DOHH2 (cell line): ENCODE results near the gene RRBP1.

Source experiments
- H3F3A ChIP-seq: fragments of 200-600 bp; sonication (generic), shearing (Covaris generic); 2 replicates; pipeline ENCODE4 v1.6.0; 2016; ENCODE audit warnings: antibody characterized with exemption, mild to moderate bottlenecking; ENCODE audit not compliant: control insufficient read depth, insufficient read depth
- H3K27ac ChIP-seq: fragments of 200-600 bp; sonication (generic); 2 replicates; pipeline ENCODE4 v1.5.1; 2014; ENCODE audit warnings: low read depth, mild to moderate bottlenecking, low read length, moderate library complexity
- H3K27me3 ChIP-seq: fragments of 200-600 bp; sonication (generic); 2 replicates; pipeline ENCODE4 v1.6.1; 2014; ENCODE audit warnings: mild to moderate bottlenecking, low read length, mixed read lengths; ENCODE audit not compliant: control insufficient read depth
- H3K36me3 ChIP-seq: fragments of 200-600 bp; sonication (generic); 2 replicates; pipeline ENCODE4 v1.6.1; 2014; ENCODE audit warnings: mild to moderate bottlenecking, low read length, moderate library complexity, mixed read lengths; ENCODE audit not compliant: control insufficient read depth
- H3K4me1 ChIP-seq: fragments of 200-600 bp; sonication (generic); 2 replicates; pipeline ENCODE4 v1.6.1; 2014; ENCODE audit warnings: mild to moderate bottlenecking, low read length, mixed read lengths; ENCODE audit not compliant: control insufficient read depth
- H3K4me2 ChIP-seq: fragments of 200-600 bp; sonication (generic); 2 replicates; pipeline ENCODE4 v1.6.0; 2014; ENCODE audit warnings: mild to moderate bottlenecking, low read length, moderate library complexity
- H3K4me3 ChIP-seq: fragments of 200-600 bp; sonication (generic); 2 replicates; pipeline ENCODE4 v1.5.1; 2014; ENCODE audit warnings: mild to moderate bottlenecking, low read length, mixed read lengths
- H3K79me2 ChIP-seq: fragments of 200-600 bp; sonication (generic); 2 replicates; pipeline ENCODE4 v1.6.1; 2014; ENCODE audit warnings: mild to moderate bottlenecking, low read length, mixed read lengths; ENCODE audit not compliant: control insufficient read depth
- H3K9me2 ChIP-seq: fragments of 200-600 bp; sonication (generic); replicated peaks from 2 replicates; pipeline ENCODE4 v1.6.1; 2014; ENCODE audit warnings: mild to moderate bottlenecking, low read length, mixed read lengths; ENCODE audit not compliant: control insufficient read depth
- H3K9me3 ChIP-seq: fragments of 200-600 bp; sonication (generic); 2 replicates; pipeline ENCODE4 v1.6.1; 2014; ENCODE audit warnings: antibody characterized with exemption, low read length, mixed read lengths; ENCODE audit not compliant: control insufficient read depth, insufficient read depth
- H4K20me1 ChIP-seq: fragments of 200-600 bp; sonication (generic); 2 replicates; pipeline ENCODE4 v1.6.0; 2014; ENCODE audit warnings: low read depth, mild to moderate bottlenecking, antibody characterized with exemption, low read length, moderate library complexity; ENCODE audit not compliant: control insufficient read depth, insufficient read depth
- CTCF ChIP-seq: fragments of 200-600 bp; sonication (generic); IDR thresholded peaks from one replicate; pipeline ENCODE4 v1.5.1; 2014; ENCODE audit warnings: antibody characterized with exemption, mild to moderate bottlenecking, low read depth, low read length; ENCODE audit not compliant: poor library complexity, severe bottlenecking
- EZH2phosphoT487 ChIP-seq: fragments of 200-600 bp; sonication (generic); IDR thresholded peaks from 2 replicates; pipeline ENCODE4 v1.6.1; 2017; ENCODE audit warnings: borderline replicate concordance, mild to moderate bottlenecking, antibody characterized with exemption, low read length, moderate library complexity, mixed read lengths

The RRBP1 gene

GRCh38 chr20:17711267-17711627 lies 29.2 kb upstream of the RRBP1 start:
- no peaks in the 10 kb centered on the region for H3K36me3 ChIP-seq
- no peaks in the 10 kb centered on the region for H4K20me1 ChIP-seq
- TF ChIP-seq CTCF (no peak), EZH2phosphoT487 (no peak)
- no peak overlapping the region for H3K4me2 ChIP-seq
- no peaks in the 10 kb centered on the region for H3K9me3 ChIP-seq
- no peak overlapping the region for H3K27ac ChIP-seq
- H3K79me2 ChIP-seq = no peaks in the 10 kb centered on the region
- no peaks in the 10 kb centered on the region for H3K9me2 ChIP-seq
- H3K4me3 ChIP-seq = no peak overlapping the region
- no peaks in the 10 kb centered on the region for H3F3A ChIP-seq
- H3K27me3 ChIP-seq = peaks cover 6% of the 10 kb centered on the region
- no peaks in the 10 kb centered on the region for H3K4me1 ChIP-seq

- TF ChIP-seq CTCF (no peak), EZH2phosphoT487 (no peak)
- H3K4me2 ChIP-seq = no peak overlapping the region
Measured at GRCh38 chr20:17710379-17711266, 28.6 kb upstream of the RRBP1 start.

GRCh38 chr20:17709361-17710293 lies 27.6 kb upstream of the RRBP1 start:
- no peaks in the 10 kb centered on the region for H3K9me3 ChIP-seq
- H3K9me2 ChIP-seq = no peaks in the 10 kb centered on the region
- H3K27ac ChIP-seq = no peak overlapping the region
- no peak overlapping the region for H3K4me2 ChIP-seq
- H3K79me2 ChIP-seq = no peaks in the 10 kb centered on the region
- no peak overlapping the region for H3K4me3 ChIP-seq
- no peaks in the 10 kb centered on the region for H3K4me1 ChIP-seq
- no peak for TF ChIP-seq CTCF
- no peak for TF ChIP-seq EZH2phosphoT487
- H3K27me3 ChIP-seq = no peaks in the 10 kb centered on the region
- no peaks in the 10 kb centered on the region for H4K20me1 ChIP-seq
- no peaks in the 10 kb centered on the region for H3F3A ChIP-seq
- no peaks in the 10 kb centered on the region for H3K36me3 ChIP-seq

More at GRCh38 chr20:17710379-17711266, 28.6 kb upstream of the RRBP1 start:
- Histone ChIP-seq H3K4me3 (no peak overlapping the region), H3K9me3 (no peaks in the 10 kb centered on the region), H3K79me2 (no peaks in the 10 kb centered on the region), H3K36me3 (no peaks in the 10 kb centered on the region), H3K9me2 (no peaks in the 10 kb centered on the region), H3F3A (no peaks in the 10 kb centered on the region), H3K4me1 (no peaks in the 10 kb centered on the region), H4K20me1 (no peaks in the 10 kb centered on the region), H3K27me3 (peaks cover 5% of the 10 kb centered on the region), H3K27ac (no peak overlapping the region)
